IMR-90 (cell line): Measurements from ENCODE around the gene NCBP2. TPM values are rescaled to one million over a fixed set of nuclear protein-coding genes. Genes with fewer than 3 reads are reported as not detected.

Source experiments
- CTCF ChIP-seq: conservative IDR thresholded peaks from 2 replicates; pipeline ENCODE4 v1.5.1; 2012; ENCODE audit warnings: mild to moderate bottlenecking, low read depth, low read length, improper control_type of control experiment
- polyA plus RNA-seq, 3 experiments: library from polyadenylated mRNA; depleted of rRNA; stranded (reverse); fragments of >200 nt; gene quantifications; 2 replicates each; pipeline ENCODE4 v1.2.3, GENCODE V29; 2012; ENCODE audit warnings: low replicate concordance in 1 of 3
- total RNA-seq: library from RNA; depleted of rRNA; stranded (reverse); fragments of >200 nt; gene quantifications from 2 replicates; pipeline ENCODE4 v1.2.3, GENCODE V29; 2012

Gene NCBP2
- total and polyA plus RNA-seq, 2 of the 4 experiments (the other 2 are of a cell fraction): 42.8 to 73.6 TPM

- no peak for TF ChIP-seq CTCF
These were observed 25.3 kb upstream of the NCBP2 start (continued) for GRCh38 chr3:196967412-196968232.
